Limb (tissue), 2 donors: Measurements from ENCODE around the gene KAZN.
"Not testable (repeated sequence)": the region's sequence is repeated elsewhere in the genome, so short reads cannot be mapped to it uniquely, and the experiment has no call there.

Source experiments
- DNase-seq, 2 donors: peaks; one replicate each; pipeline ENCODE4 v3.0.0-alpha.2; 2016; ENCODE audit errors: extremely low spot score in 2 of 2

Gene KAZN

DNA sequence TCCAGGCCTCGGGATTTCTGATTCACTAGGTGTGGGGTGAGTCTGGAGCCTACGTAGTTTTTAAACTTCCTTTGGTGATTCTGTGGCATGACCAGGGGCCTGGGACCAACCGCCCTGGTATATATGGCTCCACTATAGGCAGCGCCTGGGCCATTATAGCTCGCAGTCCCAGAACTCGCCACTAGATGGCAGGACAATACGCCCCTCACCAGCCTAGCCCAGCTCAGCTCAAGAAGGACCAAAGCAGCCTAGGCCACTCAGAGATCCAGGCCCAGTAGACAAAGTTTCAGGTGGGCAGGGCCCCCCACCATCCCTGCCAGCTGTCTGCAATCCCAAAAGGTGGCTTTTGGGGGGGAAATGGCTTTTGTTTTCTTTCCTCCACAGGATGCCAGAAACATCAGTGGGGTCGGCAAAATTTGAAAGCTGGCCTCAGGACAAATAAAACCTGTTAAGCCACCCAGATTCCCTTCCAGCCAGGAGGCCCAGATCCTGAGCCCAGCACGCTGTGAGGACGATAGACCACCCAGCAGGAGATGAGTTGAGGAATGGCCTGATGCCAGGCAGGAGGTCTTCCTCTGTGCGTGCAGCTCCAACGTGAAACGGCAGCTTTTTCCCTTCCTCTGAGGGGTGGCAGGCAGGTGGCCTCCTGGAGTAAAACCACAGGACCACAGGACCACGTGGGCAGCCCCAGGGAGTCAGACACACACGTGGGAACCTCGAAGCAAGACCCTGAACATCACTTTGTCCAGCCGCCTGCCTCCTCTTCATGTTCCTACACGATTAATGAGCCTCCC lies 530.2 kb downstream of the KAZN start:
- peak; percentile 62 to 87 for DNase-seq

GRCh38 chr1:15129944-15130343 lies 531.5 kb downstream of the KAZN start:
- no peak for DNase-seq

DNA sequence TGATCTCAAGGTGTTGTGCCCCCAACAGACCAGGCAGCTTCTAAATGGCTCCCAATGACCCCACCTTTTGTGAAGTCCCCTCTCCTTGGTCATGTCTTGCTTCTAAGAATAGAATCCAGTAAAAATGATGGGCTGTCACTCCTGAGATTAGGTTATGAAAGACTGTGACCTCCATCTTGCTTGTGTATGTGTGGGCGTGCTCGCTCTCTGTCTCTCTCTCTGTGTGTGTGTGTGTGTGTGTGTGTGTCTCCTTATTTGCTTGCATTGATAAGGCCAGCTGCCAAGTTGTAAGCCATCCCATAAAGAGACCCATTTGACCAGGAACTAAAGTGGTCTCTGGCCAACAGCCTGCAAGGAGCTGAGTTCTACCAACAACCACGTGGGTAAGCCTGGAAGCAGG lies 532.1 kb downstream of the KAZN start:
- DNase-seq = no peak

GRCh38 chr1:15132965-15133364 lies 534.5 kb downstream of the KAZN start:
- DNase-seq = no peak

DNA sequence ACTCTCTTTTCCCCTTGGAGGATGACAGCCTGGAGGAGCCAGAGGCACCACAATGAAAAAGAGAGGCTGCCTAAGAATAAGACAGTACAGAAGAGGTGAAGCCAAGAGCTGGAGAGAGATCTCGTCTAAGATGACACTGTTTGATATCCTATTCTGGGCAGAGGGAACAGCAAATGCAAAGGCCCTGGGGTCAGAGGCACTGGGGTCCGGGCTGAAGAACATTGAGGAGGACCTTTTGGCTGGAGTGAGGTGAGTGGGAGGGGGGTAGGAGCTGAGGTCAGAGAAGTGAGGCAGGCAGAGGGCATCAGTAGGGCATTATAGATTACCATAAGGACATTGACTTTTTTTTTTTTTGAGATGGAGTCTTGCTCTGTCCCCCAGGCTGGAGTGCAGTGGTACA lies 535.8 kb downstream of the KAZN start:
- DNase-seq = no peak

- DNase-seq = not testable (repeated sequence)
Measured at GRCh38 chr1:15135604-15136003, 537.1 kb downstream of the KAZN start.

DNA sequence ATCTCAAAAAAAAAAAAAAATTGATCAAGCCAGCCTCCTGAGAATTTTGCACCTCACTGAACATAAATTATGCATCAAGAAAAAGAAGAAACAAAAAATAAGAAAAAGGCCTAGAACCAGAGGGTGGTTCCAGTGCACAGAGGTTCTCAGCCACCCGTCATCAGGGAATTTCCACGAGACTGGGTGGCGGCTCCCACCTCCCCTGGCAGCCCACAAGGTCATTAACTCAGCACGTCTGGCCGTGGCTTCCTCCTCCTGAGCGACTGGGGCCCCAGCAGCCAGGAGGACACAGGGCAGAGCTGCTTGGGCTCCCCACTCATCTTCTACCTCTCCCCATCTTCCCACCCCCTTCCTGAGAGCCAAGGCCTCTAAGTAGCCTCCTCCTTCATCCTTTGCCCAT lies 539.3 kb downstream of the KAZN start:
- DNase-seq = no peak

DNA sequence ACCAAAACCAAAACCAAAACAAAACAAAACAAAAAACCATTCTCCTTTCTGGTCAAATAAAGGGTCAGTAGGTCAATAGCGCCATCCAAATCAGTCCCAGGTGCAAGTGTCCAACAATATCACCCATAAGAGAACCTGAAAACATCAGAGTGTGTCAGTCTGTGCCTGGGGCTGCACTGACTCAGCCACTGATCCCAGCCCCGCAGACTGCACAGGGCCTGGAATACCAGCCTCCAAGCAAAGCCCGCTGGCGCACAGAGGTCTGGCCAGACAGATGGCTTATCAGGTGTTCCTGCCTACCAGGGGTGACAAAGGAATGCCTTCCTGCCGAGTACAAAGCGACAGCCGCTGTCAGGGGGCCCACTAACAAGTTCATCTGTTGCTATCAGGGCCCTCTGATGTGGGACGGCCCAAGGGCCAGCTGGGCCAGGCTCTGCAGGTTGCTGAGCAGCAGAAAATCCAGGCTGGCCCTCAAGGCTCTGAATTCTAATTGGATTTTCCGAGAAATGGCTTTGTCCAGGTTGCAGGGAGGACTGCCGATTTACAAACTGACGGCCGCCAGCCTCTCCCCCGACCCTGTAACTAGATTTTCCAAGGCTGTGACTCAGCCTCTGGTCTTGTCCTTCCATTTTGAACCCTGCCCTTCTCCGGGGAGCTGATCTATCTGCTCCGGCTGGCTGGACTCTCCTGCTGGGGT lies 541.3 kb downstream of the KAZN start:
- no peak for DNase-seq

DNA sequence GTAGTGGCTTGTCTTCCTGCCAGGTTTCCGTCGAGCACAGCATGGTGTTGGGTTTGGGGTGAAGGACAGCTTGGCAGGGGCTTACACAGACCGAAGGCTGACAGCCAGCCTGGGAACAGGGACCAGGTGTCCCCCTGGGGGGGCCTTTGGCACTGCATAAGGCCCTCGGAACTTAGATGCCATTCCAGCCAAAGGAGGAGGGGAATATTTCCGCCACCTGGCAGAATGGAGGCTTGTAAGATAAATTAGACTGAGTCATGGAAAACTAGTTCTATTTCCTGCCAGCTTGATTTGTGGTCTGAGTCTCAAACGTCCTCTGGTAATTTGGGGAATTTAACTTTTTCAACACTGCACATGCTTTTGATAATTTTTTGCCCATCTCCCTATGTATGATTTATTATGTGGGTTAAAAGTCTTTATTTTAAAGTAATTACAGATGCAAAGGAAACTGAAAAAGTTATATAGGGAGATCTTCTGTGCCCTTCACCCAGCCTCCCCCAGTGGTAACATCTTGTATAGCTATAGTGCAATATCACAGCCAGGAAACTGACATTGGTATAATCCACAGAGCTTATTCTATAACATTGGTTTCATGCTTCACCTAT lies 543.6 kb downstream of the KAZN start:
- peak; percentile 34 to 66 for DNase-seq

- DNase-seq = no peak
Measured at GRCh38 chr1:15145327-15145726, 546.8 kb downstream of the KAZN start.

GRCh38 chr1:15146142-15146680 lies 547.7 kb downstream of the KAZN start:
- DNase-seq = no peak

GRCh38 chr1:15146971-15147376 lies 548.5 kb downstream of the KAZN start:
- no peak for DNase-seq

DNA sequence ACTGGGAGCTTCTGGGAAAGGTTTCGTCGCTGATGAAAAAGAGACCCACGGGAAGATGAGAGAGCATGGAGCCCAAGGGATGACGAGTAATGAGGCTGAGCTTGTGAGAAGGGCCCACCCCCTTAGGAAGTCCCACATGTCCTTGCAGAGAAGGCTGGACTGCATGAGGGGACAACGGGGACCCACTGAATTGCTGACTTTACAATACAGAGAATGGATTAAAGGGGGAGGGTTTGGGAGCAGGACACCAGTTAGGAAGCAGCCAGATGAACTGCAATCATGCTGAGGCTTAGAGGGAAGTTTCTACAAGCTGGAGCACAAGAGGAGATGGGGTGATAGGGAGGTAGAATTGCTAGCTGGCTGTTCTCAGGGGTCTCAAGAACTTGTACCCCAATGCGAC lies 549.5 kb downstream of the KAZN start:
- DNase-seq = no peak

DNA sequence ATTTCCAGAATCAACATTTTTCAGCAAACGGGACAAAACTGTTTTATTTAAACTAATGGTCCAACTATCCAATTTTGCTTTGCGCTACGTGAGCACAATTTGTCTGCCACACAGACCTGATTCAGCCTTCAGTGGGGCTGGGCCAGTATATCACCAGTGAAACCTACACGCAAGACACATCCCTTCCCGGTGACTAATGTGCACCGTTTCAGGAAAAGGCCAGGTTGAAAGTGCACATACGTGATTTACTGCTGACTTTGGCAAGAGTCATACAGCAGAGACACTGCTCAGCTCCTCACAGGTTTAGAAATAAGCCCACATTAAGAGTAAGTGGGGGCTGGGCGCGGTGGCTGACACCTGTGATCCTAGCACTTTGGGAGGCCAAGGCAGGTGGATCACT lies 550.0 kb downstream of the KAZN start:
- no peak for DNase-seq

DNA sequence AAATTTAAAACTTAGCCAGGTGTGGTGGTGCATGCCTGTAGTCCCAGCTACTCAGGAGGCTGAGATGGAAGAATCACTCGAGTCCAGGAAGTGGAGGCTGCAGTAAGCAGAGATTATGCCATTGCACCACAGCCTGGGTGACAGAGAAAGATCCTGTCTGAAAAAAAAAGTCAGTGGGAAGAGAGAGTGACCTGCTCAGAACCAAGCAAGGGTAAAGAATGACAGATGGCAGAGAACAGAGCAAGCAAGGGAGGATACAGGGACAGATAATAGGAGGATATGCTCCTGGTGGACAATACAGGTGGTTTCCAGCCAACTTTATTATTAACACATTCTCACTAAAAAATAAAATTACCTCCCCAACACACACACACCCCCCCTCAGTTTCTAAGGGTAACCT lies 550.5 kb downstream of the KAZN start:
- DNase-seq = no peak

GRCh38 chr1:15150376-15150775 lies 551.9 kb downstream of the KAZN start:
- DNase-seq = no peak

- DNase-seq = no peak
Measured at GRCh38 chr1:15151377-15151806, 552.9 kb downstream of the KAZN start.

DNA sequence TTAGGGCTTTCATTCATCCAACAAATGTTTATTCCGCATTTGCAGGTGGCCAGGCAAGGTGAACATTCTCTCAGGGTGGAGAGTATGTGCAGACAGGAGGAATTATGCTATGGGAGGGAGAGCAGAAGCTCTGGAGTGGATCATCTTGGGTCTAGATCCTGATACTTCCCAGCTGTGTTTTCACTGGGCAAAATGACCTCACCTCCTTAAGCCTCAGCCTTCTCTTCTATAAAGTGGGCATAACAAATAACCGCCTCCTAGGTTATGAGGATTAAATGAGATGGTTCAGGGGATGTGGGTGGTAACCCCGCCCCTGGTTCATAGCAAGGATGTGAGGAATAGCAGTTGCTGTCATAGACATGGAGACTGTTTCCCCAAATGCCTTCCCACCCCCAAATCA lies 553.4 kb downstream of the KAZN start:
- no peak for DNase-seq

GRCh38 chr1:15152318-15153183 lies 554.1 kb downstream of the KAZN start:
- DNase-seq = peak; percentile 88 to 89

DNA sequence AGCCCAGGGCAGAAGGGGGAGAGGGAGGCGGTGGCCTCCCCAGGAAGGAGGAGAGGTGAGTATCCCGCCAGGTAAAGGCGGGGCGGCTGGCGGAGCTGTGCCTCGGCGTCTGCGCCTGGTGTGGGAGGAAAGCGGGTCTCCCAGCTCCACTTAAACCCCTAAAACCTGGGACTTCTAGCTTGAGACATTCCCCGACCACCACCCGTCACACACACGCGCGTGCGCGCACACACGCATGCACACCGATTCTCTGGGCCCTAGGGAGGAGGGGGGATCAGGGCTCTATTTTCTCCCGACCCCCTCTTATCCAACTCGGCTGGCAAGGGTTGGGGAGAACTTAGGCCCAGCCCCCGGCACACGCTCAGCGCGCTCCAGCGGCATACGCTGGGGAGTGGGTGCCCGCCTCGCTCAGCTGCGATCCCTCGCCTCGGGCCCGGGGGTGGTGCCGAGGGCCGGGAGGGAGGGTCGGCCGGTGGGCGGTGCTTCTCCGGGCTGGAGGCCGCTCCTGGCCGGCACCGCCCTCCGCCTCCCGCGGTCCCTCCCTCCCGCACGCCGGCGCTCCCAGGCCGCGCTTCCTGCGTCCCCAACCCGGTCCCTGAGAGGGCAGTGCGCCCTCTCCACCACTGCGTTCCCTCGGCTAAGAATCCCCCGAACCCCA lies 554.8 kb downstream of the KAZN start, which contains the start of gene TMEM51:
Gene TMEM51, plus strand, starts transcription at position 564 of the 658 bp plus-strand sequence. CDS start 61,341 bp downstream, outside the sequence.
- peak; percentile 45 to 86 for DNase-seq
